Common myeloid progenitor, CD34-positive (primary cell): ENCODE data around the gene HOXC9.

Experiments used
- CTCF ChIA-PET: fragments of 350-600 bp; sonication (Branson Sonifier 250); formaldehyde crosslinking; loops from one replicate; lab custom pipeline; 2021; ENCODE audit warnings: antibody characterized with exemption; lab: Charles Lee
- POLR2A ChIA-PET: fragments of 350-600 bp; sonication (Branson Sonifier 250); formaldehyde crosslinking; loops from one replicate; lab custom pipeline; 2021; ENCODE audit warnings: antibody characterized with exemption; lab: Charles Lee
- DNase-seq, 3 donors: peaks; one replicate each; pipeline versions ENCODE4 v3.0.0 to v3.0.0-alpha.2; 2013
- H3K27ac ChIP-seq, 2 experiments: 1 replicate in 1 of 2; 2 replicates in 1 of 2; pipeline ENCODE4 v1.7.0; 2013; ENCODE audit warnings: inconsistent platforms in 2 of 2, low read length in 2 of 2, mild to moderate bottlenecking in 2 of 2, low read depth in 1 of 2, moderate library complexity in 1 of 2; ENCODE audit not compliant: severe bottlenecking in 2 of 2, insufficient read depth in 1 of 2, poor library complexity in 1 of 2
- H3K27me3 ChIP-seq, 5 experiments: replicated peaks in 2 of 5; 1 replicate in 3 of 5; 2 replicates in 2 of 5; pipeline versions ENCODE4 v1.6.1 to v1.7.0; 2013; ENCODE audit warnings: low read length in 4 of 5, mild to moderate bottlenecking in 2 of 5, moderate library complexity in 2 of 5, inconsistent platforms in 1 of 5; ENCODE audit not compliant: insufficient read depth in 5 of 5, control insufficient read depth in 4 of 5
- H3K36me3 ChIP-seq, 4 experiments: 1 replicate in 2 of 4; 2 replicates in 2 of 4; pipeline versions ENCODE4 v1.6.1 to v1.7.0; 2013; ENCODE audit warnings: low read length in 3 of 4, control low read depth in 1 of 4, mild to moderate bottlenecking in 1 of 4; ENCODE audit not compliant: control insufficient read depth in 4 of 4, insufficient read depth in 4 of 4
- H3K4me1 ChIP-seq, 4 experiments: 1 replicate in 3 of 4; 2 replicates in 1 of 4; pipeline versions ENCODE4 v1.6.1 to v1.7.1; 2013; ENCODE audit warnings: low read length in 3 of 4, mild to moderate bottlenecking in 3 of 4, control low read depth in 1 of 4, inconsistent platforms in 1 of 4, moderate library complexity in 1 of 4; ENCODE audit not compliant: control insufficient read depth in 4 of 4, insufficient read depth in 4 of 4; ENCODE audit errors: control extremely low read depth in 1 of 4
- H3K4me3 ChIP-seq, 7 experiments: 1 replicate in 4 of 7; 2 replicates in 3 of 7; pipeline versions ENCODE4 v1.5.1 to v1.7.0; 2013; ENCODE audit warnings: mild to moderate bottlenecking in 7 of 7, low read length in 6 of 7, moderate library complexity in 6 of 7, inconsistent platforms in 2 of 7, low read depth in 2 of 7, control low read depth in 1 of 7; ENCODE audit not compliant: insufficient read depth in 4 of 7, control insufficient read depth in 1 of 7; ENCODE audit errors: extremely low read depth in 1 of 7
- H3K9me3 ChIP-seq, 5 experiments: 1 replicate in 4 of 5; 2 replicates in 1 of 5; pipeline versions ENCODE4 v1.6.1 to v1.7.1; 2013; ENCODE audit warnings: low read length in 4 of 5, mild to moderate bottlenecking in 2 of 5, inconsistent platforms in 1 of 5, low read depth in 1 of 5, moderate library complexity in 1 of 5; ENCODE audit not compliant: control insufficient read depth in 4 of 5, insufficient read depth in 2 of 5; ENCODE audit errors: control extremely low read depth in 1 of 5
- WGBS: methylation state at CpG from one replicate; pipeline ENCODE4 v1.1.5; 2013; ENCODE audit not compliant: insufficient coverage; 5-methylcytosine and 5-hydroxymethylcytosine counted together

The HOXC9 gene

DNA sequence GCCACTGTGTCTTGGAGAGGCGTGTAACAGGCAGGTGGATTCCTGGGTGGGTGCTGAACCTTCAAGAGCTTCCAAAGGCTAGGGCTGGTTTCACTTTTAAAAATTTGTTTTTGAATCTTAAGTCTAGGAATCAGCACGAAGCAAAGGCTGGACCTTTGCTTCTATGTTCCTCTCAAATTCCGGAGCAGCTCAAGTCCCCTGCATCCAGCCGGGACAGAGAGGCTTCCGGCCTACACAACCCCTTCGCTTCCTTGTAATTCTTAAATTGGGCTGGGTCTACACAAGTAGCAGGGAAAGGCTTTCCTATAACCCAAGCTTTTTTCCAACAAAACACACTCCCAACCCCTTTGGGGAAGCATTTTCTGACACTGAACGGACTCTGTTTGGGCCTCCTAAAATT, 37.0 kb upstream of the HOXC9 start:
- Histone ChIP-seq H3K27me3 (peaks cover 34 to 100% (median 71%) of the 10 kb centered on the region in 5 experiments), H3K9me3 (peaks cover 0 to 11% (median 0%) of the 10 kb centered on the region in 5 experiments), H3K36me3 (no peaks in the 10 kb centered on the region), H3K4me1 (peaks cover 0 to 9% (median 2%) of the 10 kb centered on the region in 4 experiments), H3K27ac (no peak overlapping the region), H3K4me3 (no peak overlapping the region)
- 8% methylated on average over 6 of the region's 7 CpGs for WGBS
- no peak for DNase-seq
- CTCF ChIA-PET, result interaction anchor here (1.4 to 2.1 kb wide), 2 partner anchors 22 to 30 kb away, joined by 4 to 5 read pairs; partner anchors contain the start of gene HOXC10
- POLR2A ChIA-PET, result no interaction called here

DNA sequence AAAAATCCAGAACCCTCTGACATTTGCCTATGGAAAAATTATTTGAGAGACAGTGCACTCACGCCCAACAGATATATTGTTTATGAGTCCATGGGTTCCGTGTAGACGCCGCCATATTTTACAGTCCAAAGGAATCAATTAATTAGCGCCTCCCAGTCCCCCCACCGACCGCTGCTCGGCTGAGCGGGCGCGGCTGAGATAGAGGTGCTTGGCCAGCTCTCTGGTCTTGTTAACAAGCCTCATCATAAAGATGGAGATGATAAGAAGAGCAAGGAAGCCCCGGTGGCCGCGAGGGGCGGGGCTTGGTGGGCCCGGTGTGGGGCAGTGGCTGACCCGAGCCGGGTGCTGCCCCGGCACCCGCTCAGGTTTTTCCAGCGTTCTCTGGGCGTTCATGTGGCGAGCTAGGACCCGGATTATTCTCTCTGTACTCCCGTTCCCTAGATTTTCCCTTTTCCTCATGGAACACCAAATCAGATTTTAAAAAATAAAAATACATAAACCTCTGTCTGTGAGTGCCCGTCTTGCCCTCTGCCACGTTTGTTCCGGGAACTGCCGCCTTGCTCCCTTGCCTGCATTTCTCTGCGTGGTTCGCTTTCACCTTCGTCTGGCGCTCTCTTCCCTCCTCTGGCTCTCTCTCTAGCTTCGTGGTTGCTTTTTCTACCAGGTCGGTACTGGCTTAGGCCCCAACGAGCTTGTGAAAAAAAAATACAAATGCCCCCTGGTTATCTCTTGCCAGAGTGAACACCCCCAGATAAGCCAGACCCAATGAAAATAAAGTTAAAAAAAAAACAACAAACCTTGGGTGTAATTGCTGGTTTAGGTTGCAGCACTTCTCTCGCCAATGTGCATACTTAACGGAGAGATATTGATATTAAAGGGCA, 36.3 kb upstream of the HOXC9 start:
- ChIA-PET CTCF (interaction anchor here (1.1 to 1.4 kb wide), 2 partner anchors 21 to 39 kb away, joined by 3 to 4 read pairs; partner anchors contain the start of gene HOXC10), POLR2A (no interaction called here)
- H3K4me3 ChIP-seq, result no peak overlapping the region
- no peaks in the 10 kb centered on the region for H3K36me3 ChIP-seq
- H3K4me1 ChIP-seq, result peaks cover 0 to 9% (median 2%) of the 10 kb centered on the region in 4 experiments
- H3K27ac ChIP-seq, result no peak overlapping the region
- peaks cover 34 to 100% (median 68%) of the 10 kb centered on the region in 5 experiments for H3K27me3 ChIP-seq
- peaks cover 0 to 11% (median 0%) of the 10 kb centered on the region in 5 experiments for H3K9me3 ChIP-seq
- 5% methylated on average over 25 of the region's 38 CpGs for whole genome bisulfite sequencing
- no peak for DNase-seq

GRCh38 chr12:53964315-53964713, 35.6 kb upstream of the HOXC9 start:
- CTCF ChIA-PET, result interaction anchor here (1.1 to 1.4 kb wide), 2 partner anchors 21 to 39 kb away, joined by 3 to 4 read pairs; partner anchors contain the start of gene HOXC10
- 0% methylated on average over 1 of the region's 2 CpGs for WGBS

DNA sequence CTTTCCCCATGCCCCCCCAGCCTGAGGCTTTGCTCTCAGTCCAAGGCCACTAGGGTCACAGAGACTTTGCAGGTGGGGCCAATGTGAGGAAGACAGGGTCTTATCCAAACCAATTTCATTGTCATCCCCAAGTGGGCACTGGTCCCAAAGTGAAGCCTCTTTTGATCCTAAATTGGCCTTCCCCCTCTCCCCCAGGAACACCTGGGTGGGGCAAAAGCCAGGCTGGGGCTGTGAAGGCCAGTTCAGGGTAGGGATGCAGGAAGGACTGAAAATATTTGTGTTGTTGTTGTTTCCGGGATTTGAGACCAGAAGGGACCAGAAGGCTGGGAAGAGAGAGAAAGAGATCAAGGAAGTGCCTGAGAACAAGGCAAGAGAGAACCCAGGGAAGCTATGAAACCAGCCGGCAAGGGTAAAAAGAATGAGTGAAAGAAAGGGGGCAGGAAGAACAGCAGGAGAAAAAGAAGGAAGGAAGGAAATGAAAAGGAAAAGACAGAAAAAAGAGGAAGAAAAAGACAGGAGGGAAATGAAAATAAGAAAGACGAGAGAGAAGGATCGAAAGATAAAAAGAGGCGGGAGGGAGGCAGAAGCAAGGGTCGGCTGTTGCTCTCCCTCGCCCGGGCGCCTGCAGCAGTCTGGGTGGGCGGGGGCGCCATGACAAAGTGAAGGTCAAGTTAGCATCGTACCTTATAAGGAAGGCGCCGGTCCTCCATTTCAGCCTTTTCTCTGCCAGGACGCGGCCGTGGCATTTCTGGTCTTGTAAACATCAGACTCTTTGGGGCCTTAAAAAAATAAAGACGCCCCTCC, 34.5 kb upstream of the HOXC9 start:
- DNase-seq, result no peak
- H3K27ac ChIP-seq, result no peak overlapping the region
- peaks cover 0 to 5% (median 0%) of the 10 kb centered on the region in 5 experiments for H3K9me3 ChIP-seq
- ChIA-PET CTCF (interaction anchor here (0.8 kb wide), 1 partner anchor 236 kb away, joined by 3 read pairs; no protein-coding TSS in a partner anchor), POLR2A (no interaction called here)
- H3K36me3 ChIP-seq, result no peaks in the 10 kb centered on the region
- peaks cover 37 to 100% (median 75%) of the 10 kb centered on the region in 5 experiments for H3K27me3 ChIP-seq
- 4% methylated on average over 18 of the region's 18 CpGs for WGBS
- H3K4me3 ChIP-seq, result no peak overlapping the region
- H3K4me1 ChIP-seq, result peaks cover 0 to 9% (median 2%) of the 10 kb centered on the region in 4 experiments

More at GRCh38 chr12:53964315-53964713, 35.6 kb upstream of the HOXC9 start:
- Histone ChIP-seq H3K9me3 (peaks cover 0 to 8% (median 0%) of the 10 kb centered on the region in 5 experiments), H3K27me3 (peaks cover 38 to 100% (median 75%) of the 10 kb centered on the region in 5 experiments), H3K4me3 (no peak overlapping the region), H3K4me1 (peaks cover 0 to 9% (median 2%) of the 10 kb centered on the region in 4 experiments), H3K27ac (no peak overlapping the region), H3K36me3 (no peaks in the 10 kb centered on the region)
- POLR2A ChIA-PET, result no interaction called here
- no peak for DNase-seq

DNA sequence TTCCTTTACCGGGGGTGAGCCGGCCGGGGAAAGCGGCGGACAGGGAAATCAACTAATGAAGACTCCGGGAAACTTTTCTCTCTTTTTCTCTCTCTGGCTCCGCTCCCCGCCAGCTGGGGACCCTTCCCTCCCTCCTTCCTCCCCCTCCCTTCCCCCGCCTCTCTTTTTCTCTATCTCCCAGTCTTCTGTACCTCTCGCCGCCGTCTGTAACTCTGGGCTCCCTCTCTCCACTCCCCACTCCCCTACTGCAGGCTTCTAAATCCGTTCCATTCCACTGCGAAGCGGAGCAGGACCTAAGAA, 33.9 kb upstream of the HOXC9 start:
- DNase-seq, result no peak
- ChIA-PET CTCF (interaction anchor here (0.9 kb wide), 1 partner anchor 22 kb away, joined by 5 read pairs; no protein-coding TSS in a partner anchor), POLR2A (no interaction called here)
- H3K27me3 ChIP-seq, result peaks cover 37 to 100% (median 78%) of the 10 kb centered on the region in 5 experiments
- no peak overlapping the region for H3K27ac ChIP-seq
- WGBS, result 11% methylated on average over 9 of the region's 15 CpGs
- no peak overlapping the region for H3K4me3 ChIP-seq
- peaks cover 0 to 5% (median under 1%) of the 10 kb centered on the region in 4 experiments for H3K4me1 ChIP-seq
- peaks cover 0 to 5% (median 0%) of the 10 kb centered on the region in 5 experiments for H3K9me3 ChIP-seq
- H3K36me3 ChIP-seq, result no peaks in the 10 kb centered on the region

DNA sequence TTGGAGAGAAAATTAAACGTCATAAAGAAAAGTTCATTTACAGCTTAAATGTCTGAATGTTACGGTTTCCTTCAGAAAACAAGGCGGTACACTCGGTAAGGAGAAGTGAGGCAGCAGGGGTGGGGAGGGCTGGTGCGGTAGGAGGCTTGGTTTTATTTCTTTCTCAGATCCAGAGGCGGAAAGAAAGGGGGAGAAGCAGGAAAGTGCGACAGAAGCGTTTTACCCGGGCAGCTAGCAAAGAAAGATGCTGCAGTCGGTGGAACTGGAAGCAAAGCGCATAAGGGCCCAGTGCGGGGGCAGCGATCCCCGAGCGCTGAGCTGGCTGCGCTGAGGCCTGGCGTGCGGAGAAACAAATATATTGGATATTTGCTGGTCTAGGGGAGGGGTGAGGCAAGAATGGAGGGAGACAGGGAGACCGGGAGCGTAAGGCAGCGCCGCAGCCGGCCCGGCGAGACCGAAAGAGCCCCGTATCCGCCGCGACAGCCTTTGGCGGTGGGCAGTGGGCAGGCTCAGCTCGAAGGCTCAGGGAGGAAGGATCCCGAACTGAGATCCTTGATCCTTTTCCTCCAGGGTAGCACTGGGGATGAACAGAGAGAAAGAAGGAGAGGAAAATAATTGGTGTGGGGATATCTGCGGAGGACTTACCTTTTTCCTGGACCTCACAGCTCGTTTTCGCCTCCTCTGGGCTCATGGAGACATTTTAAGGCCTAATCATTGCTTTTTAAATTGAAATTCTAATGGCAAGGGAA, 33.4 kb upstream of the HOXC9 start:
- DNase-seq, result no peak
- peaks cover 37 to 100% (median 78%) of the 10 kb centered on the region in 5 experiments for H3K27me3 ChIP-seq
- peaks cover 0 to 5% (median 0%) of the 10 kb centered on the region in 5 experiments for H3K9me3 ChIP-seq
- ChIA-PET CTCF (interaction anchor here (0.9 kb wide), 1 partner anchor 21 kb away, joined by 5 read pairs; no protein-coding TSS in a partner anchor), POLR2A (no interaction called here)
- WGBS, result 6% methylated on average over 16 of the region's 36 CpGs
- no peaks in the 10 kb centered on the region for H3K36me3 ChIP-seq
- H3K4me3 ChIP-seq, result no peak overlapping the region
- peaks cover 0 to 1% (median 0%) of the 10 kb centered on the region in 4 experiments for H3K4me1 ChIP-seq
- no peak overlapping the region for H3K27ac ChIP-seq
